Neural cell (in vitro differentiated cells): ENCODE measurements around the gene DNAJC21. TPM values are rescaled to one million over a fixed set of nuclear protein-coding genes. Genes with fewer than 3 reads are reported as not detected.
A peak's percentile ranks its signal among the peaks of the same experiment; 100 is the strongest.

Source experiments
- H2AFZ ChIP-seq: fragments of 200-600, 300-800 bp; sonication (generic), shearing (Covaris generic); 2 replicates; pipeline ENCODE4 v1.6.0; 2014; ENCODE audit warnings: low read depth, mild to moderate bottlenecking, antibody characterized with exemption, low read length, moderate library complexity
- H3F3A ChIP-seq: fragments of 200-600 bp; shearing (Covaris generic); 2 replicates; pipeline ENCODE4 v1.6.1; 2016; ENCODE audit warnings: mild to moderate bottlenecking, moderate library complexity, mixed read lengths, antibody characterized with exemption, low read length; ENCODE audit not compliant: insufficient read depth, poor library complexity, severe bottlenecking
- H3K27ac ChIP-seq: fragments of 200-600, 300-800 bp; sonication (generic), shearing (Covaris generic); 2 replicates; pipeline ENCODE4 v1.5.1; 2014; ENCODE audit warnings: mild to moderate bottlenecking, low read length, moderate library complexity
- H3K27me3 ChIP-seq: fragments of 300-800, 200-600 bp; sonication (generic), shearing (Covaris generic); 2 replicates; pipeline ENCODE4 v1.6.0; 2014; ENCODE audit warnings: mild to moderate bottlenecking, low read depth, low read length, moderate library complexity; ENCODE audit not compliant: insufficient read depth
- H3K36me3 ChIP-seq: fragments of 300-800, 200-600 bp; sonication (generic), shearing (Covaris generic); 2 replicates; pipeline ENCODE4 v1.5.1; 2014; ENCODE audit warnings: mild to moderate bottlenecking, antibody characterized with exemption, low read length, moderate library complexity; ENCODE audit not compliant: insufficient read depth
- H3K4me2 ChIP-seq: fragments of 300-800, 200-600 bp; sonication (generic), shearing (Covaris generic); 2 replicates; pipeline ENCODE4 v1.6.0; 2014; ENCODE audit warnings: mild to moderate bottlenecking, low read length
- H3K4me3 ChIP-seq: fragments of 300-800, 200-600 bp; sonication (generic), shearing (Covaris generic); 2 replicates; pipeline ENCODE4 v1.5.1; 2014; ENCODE audit warnings: mild to moderate bottlenecking, low read length, moderate library complexity
- H3K79me2 ChIP-seq: fragments of 200-600 bp; shearing (Covaris generic); replicated peaks from 2 replicates; pipeline ENCODE4 v1.6.0; 2014; ENCODE audit warnings: mild to moderate bottlenecking, low read length, moderate library complexity; ENCODE audit not compliant: insufficient read depth
- H3K9ac ChIP-seq: fragments of 300-800, 200-600 bp; sonication (generic), shearing (Covaris generic); 2 replicates; pipeline ENCODE4 v1.6.1; 2016; ENCODE audit warnings: mild to moderate bottlenecking, low read length, mixed read lengths
- H3K9me2 ChIP-seq: fragments of 200-600 bp; shearing (Covaris generic); 2 replicates; pipeline ENCODE4 v1.6.1; 2016; ENCODE audit warnings: mild to moderate bottlenecking, low read length, mixed read lengths; ENCODE audit not compliant: insufficient read depth
- H3K9me3 ChIP-seq: fragments of 200-600, 300-800 bp; sonication (generic), shearing (Covaris generic); 2 replicates; pipeline ENCODE4 v1.6.1; 2016; ENCODE audit warnings: mild to moderate bottlenecking, mixed run types, low read length, moderate library complexity, mixed read lengths
- H4K20me1 ChIP-seq: fragments of 200-600 bp; shearing (Covaris generic); 2 replicates; pipeline ENCODE4 v1.6.1; 2016; ENCODE audit warnings: mild to moderate bottlenecking, mixed run types; ENCODE audit not compliant: insufficient read depth
- EP300 ChIP-seq: fragments of 450-650 bp; conservative IDR thresholded peaks from 2 replicates; pipeline ENCODE4 v1.6.1; 2014; ENCODE audit warnings: antibody characterized with exemption, mild to moderate bottlenecking, moderate library complexity; ENCODE audit not compliant: poor library complexity, severe bottlenecking
- EZH2 ChIP-seq: fragments of 200-600, 300-800 bp; shearing (Covaris generic), sonication (generic); IDR thresholded peaks from 2 replicates; pipeline ENCODE4 v1.6.1; 2014; ENCODE audit warnings: antibody characterized with exemption, low read length, borderline replicate concordance, mild to moderate bottlenecking; ENCODE audit not compliant: insufficient read depth, poor library complexity, severe bottlenecking
- MXI1 ChIP-seq: fragments of 450-650 bp; conservative IDR thresholded peaks from 2 replicates; pipeline ENCODE4 v1.6.1; 2014; ENCODE audit warnings: antibody characterized with exemption, mild to moderate bottlenecking; ENCODE audit not compliant: poor library complexity, severe bottlenecking
- POLR2AphosphoS5 ChIP-seq: IDR thresholded peaks from 2 replicates; pipeline ENCODE4 v1.6.1; 2012
- RAD21 ChIP-seq: fragments of 450-650 bp; conservative IDR thresholded peaks from 2 replicates; pipeline ENCODE4 v1.6.1; 2014; ENCODE audit warnings: antibody characterized with exemption, mild to moderate bottlenecking, moderate library complexity
- REST ChIP-seq: IDR thresholded peaks from 2 replicates; pipeline ENCODE4 v1.6.1; 2012; ENCODE audit warnings: borderline replicate concordance
- SMC3 ChIP-seq: fragments of 450-650 bp; conservative IDR thresholded peaks from 2 replicates; pipeline ENCODE4 v1.6.1; 2014; ENCODE audit warnings: antibody characterized with exemption, mild to moderate bottlenecking, moderate library complexity; ENCODE audit not compliant: poor library complexity
- TAF1 ChIP-seq: IDR thresholded peaks from 2 replicates; pipeline ENCODE4 v1.6.1; 2012; ENCODE audit warnings: low read depth
- polyA plus RNA-seq: library from polyadenylated mRNA; depleted of rRNA; stranded (reverse); fragments of >200 nt; gene quantifications from 2 replicates; pipeline ENCODE4 v1.2.3, GENCODE V29; 2014
- TF ChIP-seq, protein P1 (sequence below): fragments of 450-650 bp; IDR thresholded peaks from 2 replicates; pipeline ENCODE4 v1.5.1; 2014; ENCODE audit warnings: antibody characterized with exemption, mild to moderate bottlenecking, moderate library complexity; ENCODE audit not compliant: poor library complexity, severe bottlenecking

Gene DNAJC21
- polyA plus RNA-seq, 1 donor from 2014 or later: 14.9 TPM

- Histone ChIP-seq H3K4me2 (peak overlapping the region; percentile 73), H3K36me3 (no peaks in the 10 kb centered on the region), H3F3A (peaks cover 5% of the 10 kb centered on the region), H3K27ac (no peak overlapping the region), H3K9me2 (no peaks in the 10 kb centered on the region), H3K4me3 (peak overlapping the region; percentile 72), H4K20me1 (no peaks in the 10 kb centered on the region), H3K9ac (no peak overlapping the region), H3K79me2 (peaks cover 29% of the 10 kb centered on the region), H3K27me3 (no peaks in the 10 kb centered on the region), H2AFZ (no peak overlapping the region), H3K9me3 (no peaks in the 10 kb centered on the region)
- no peak for TF ChIP-seq SMC3
- TF ChIP-seq, protein P1, sequence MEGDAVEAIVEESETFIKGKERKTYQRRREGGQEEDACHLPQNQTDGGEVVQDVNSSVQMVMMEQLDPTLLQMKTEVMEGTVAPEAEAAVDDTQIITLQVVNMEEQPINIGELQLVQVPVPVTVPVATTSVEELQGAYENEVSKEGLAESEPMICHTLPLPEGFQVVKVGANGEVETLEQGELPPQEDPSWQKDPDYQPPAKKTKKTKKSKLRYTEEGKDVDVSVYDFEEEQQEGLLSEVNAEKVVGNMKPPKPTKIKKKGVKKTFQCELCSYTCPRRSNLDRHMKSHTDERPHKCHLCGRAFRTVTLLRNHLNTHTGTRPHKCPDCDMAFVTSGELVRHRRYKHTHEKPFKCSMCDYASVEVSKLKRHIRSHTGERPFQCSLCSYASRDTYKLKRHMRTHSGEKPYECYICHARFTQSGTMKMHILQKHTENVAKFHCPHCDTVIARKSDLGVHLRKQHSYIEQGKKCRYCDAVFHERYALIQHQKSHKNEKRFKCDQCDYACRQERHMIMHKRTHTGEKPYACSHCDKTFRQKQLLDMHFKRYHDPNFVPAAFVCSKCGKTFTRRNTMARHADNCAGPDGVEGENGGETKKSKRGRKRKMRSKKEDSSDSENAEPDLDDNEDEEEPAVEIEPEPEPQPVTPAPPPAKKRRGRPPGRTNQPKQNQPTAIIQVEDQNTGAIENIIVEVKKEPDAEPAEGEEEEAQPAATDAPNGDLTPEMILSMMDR: no peak
- TF ChIP-seq REST: no peak
- TF ChIP-seq EZH2: no peak
- no peak for TF ChIP-seq EP300
- no peak for TF ChIP-seq POLR2AphosphoS5
Measured at GRCh38 chr5:34928267-34928666, 1.1 kb upstream of the DNAJC21 start.

DNA sequence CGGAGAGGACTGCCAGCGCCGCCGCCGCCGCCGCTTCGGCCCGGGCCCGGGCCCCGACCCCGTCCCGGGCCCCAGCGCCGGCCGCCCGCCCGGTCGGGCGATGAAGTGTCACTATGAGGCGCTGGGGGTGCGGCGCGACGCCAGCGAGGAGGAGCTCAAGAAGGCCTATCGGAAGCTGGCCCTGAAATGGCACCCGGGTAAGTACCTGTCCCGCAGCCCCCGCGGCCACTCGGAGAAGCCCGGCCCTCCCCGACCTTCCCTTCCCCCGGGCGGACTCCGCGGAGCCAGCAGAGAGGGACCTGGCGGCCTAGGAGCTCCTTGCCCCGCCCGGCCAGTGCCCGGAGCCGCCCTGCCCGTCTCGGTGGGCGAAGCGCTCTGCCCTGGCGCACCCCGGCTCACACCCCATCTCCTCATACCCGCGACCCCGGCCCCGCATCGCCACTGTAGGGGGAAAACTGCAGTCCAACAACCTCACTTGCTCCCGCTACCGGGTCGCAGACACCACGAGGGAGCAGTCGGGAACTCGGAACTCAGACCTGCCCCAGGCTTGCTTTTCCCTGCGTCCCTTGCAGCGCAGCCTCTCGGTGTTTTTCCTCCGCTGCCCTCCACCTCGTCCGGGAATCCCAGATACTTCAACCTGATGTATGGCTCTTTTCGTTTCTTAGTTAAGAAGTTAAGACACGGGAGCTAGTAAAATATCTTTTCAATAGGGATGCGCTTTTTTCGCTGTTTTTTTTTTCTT, 532 bp downstream of the DNAJC21 start:
- H3K36me3 ChIP-seq: peaks cover 4% of the 10 kb centered on the region
- H3K9me3 ChIP-seq: no peaks in the 10 kb centered on the region
- H3K27ac ChIP-seq: peak overlapping the region; percentile 59
- H3K79me2 ChIP-seq: peaks cover 29% of the 10 kb centered on the region
- peak overlapping the region; percentile 90 for H3K4me3 ChIP-seq
- no peaks in the 10 kb centered on the region for H3K27me3 ChIP-seq
- no peaks in the 10 kb centered on the region for H3K9me2 ChIP-seq
- H3K9ac ChIP-seq: peak overlapping the region; percentile 70
- peak overlapping the region; percentile 70 for H3K4me2 ChIP-seq
- peaks cover 5% of the 10 kb centered on the region for H3F3A ChIP-seq
- H2AFZ ChIP-seq: peak overlapping the region; percentile 58
- no peaks in the 10 kb centered on the region for H4K20me1 ChIP-seq
- TF ChIP-seq EP300 (no peak), EZH2 (no peak), REST (no peak), TAF1 (no peak), MXI1 (peak; percentile 79), POLR2AphosphoS5 (no peak), SMC3 (peak; percentile 55), RAD21 (peak; percentile 45)
- TF ChIP-seq, protein P1: no peak
